Lung (tissue), 12 donors: ENCODE measurements around the gene ASIC4. TPM values are rescaled to one million over a fixed set of nuclear protein-coding genes. Genes with fewer than 3 reads are reported as not detected.

Experiments
- ATAC-seq: fragments of 200-7000 bp; cut with Tn5 transposase; one replicate; pipeline ENCODE4 v1.9.1; 2020; ENCODE audit warnings: moderate number of reproducible peaks; ENCODE audit not compliant: insufficient read depth, low FRiP score
- DNase-seq, 3 donors: peaks; one replicate each; pipeline ENCODE4 v3.0.0-alpha.2; 2013 to 2017
- H3K27ac ChIP-seq, 2 donors: one replicate each; pipeline ENCODE4 v1.5.1; 2013; ENCODE audit warnings: mild to moderate bottlenecking in 2 of 2, moderate library complexity in 2 of 2, control low read depth in 1 of 2, inconsistent platforms in 1 of 2, low read depth in 1 of 2, low read length in 1 of 2
- H3K27me3 ChIP-seq, 3 donors: one replicate each; pipeline ENCODE4 v1.5.1; 2013; ENCODE audit warnings: low read length in 2 of 3; ENCODE audit not compliant: control insufficient read depth in 3 of 3, insufficient read depth in 3 of 3
- H3K36me3 ChIP-seq, 4 donors: one replicate each; pipeline ENCODE4 v1.5.1; 2013; ENCODE audit warnings: low read length in 4 of 4, mild to moderate bottlenecking in 1 of 4, moderate library complexity in 1 of 4; ENCODE audit not compliant: control insufficient read depth in 4 of 4, insufficient read depth in 4 of 4
- H3K4me1 ChIP-seq, 5 donors: one replicate each; pipeline ENCODE4 v1.5.1; 2013; ENCODE audit warnings: low read length in 5 of 5, mild to moderate bottlenecking in 2 of 5, moderate library complexity in 1 of 5; ENCODE audit not compliant: control insufficient read depth in 5 of 5, insufficient read depth in 5 of 5
- H3K4me3 ChIP-seq: one replicate; pipeline ENCODE4 v1.5.1; 2013; ENCODE audit warnings: mild to moderate bottlenecking, control low read depth, moderate library complexity
- H3K9ac ChIP-seq, 2 donors: one replicate each; pipeline ENCODE4 v1.5.1; 2013; ENCODE audit warnings: low read length in 2 of 2, control low read depth in 1 of 2; ENCODE audit not compliant: insufficient read depth in 1 of 2
- H3K9me3 ChIP-seq, 4 donors: one replicate each; pipeline ENCODE4 v1.5.1; 2013; ENCODE audit warnings: low read length in 3 of 4, mild to moderate bottlenecking in 1 of 4, moderate library complexity in 1 of 4; ENCODE audit not compliant: control insufficient read depth in 4 of 4, insufficient read depth in 3 of 4
- CTCF ChIP-seq: IDR thresholded peaks from 2 replicates; pipeline ENCODE4 v1.5.1; 2012; ENCODE audit warnings: mild to moderate bottlenecking; ENCODE audit errors: control extremely low read depth, extremely low read depth
- WGBS, 2 donors: extraction: QIAGEN DNeasy Blood & Tissue Kit; methylation state at CpG; one replicate each; pipeline ENCODE4 v1.1.7; 2013; 5-methylcytosine and 5-hydroxymethylcytosine counted together
- polyA plus RNA-seq, 2 donors: library from polyadenylated mRNA; stranded (reverse); fragments of 200-250 nt; gene quantifications; one replicate each; pipeline ENCODE4 v1.2.1, GENCODE V29; 2013
- total RNA-seq, 2 donors: library from RNA; depleted of rRNA in 1 of 2; stranded (reverse); fragments of >200 nt in 1 of 2; gene quantifications; one replicate each; pipeline ENCODE4 v1.2.1, GENCODE V29; 2014 to 2021
- donor health status: control.
- donor health status: control.
- donor health status: Bipolar disorder and iron deficiency.
- donor health status: healthy.
- donor health status: DM: yes; HTN: yes; CAD: no.

The ASIC4 gene
- total and polyA plus RNA-seq, 4 donors, result 0.02 to 0.43 (median 0.14) TPM

DNA sequence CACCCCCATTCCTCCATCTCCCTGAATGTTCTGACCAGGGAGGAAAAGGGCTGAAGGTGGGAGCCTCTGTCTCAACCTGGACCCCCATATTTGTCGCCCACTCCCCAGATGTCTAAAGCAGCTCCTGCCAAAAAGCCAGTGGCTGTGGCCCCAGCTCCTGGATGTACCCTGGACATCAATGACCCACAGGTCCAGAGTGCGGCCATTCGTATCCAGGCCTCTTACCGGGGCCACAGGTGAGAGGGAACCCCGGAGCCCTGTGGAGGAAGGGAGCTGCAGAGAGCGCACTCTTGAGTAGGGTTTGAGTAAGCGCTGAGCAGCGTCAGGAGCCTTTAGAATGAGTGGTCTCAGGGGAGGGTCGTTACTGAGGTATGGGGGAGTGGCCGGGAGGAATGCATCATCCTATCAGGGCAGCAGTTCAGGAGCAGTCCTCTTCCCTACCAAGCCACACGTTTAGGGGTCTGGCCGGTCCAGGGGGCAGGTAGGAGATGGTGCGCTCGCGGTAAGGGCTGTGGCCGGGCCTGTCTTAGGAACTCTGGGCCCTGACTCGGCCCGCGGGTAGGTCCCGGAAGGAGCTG, 17.9 kb upstream of the ASIC4 start:
- no peak overlapping the region for H3K4me3 ChIP-seq
- peaks cover 6 to 51% (median 23%) of the 10 kb centered on the region in 3 donors for H3K27me3 ChIP-seq
- no peak overlapping the region for H3K27ac ChIP-seq
- peaks cover 0 to 2% (median 0%) of the 10 kb centered on the region in 4 donors for H3K36me3 ChIP-seq
- ATAC-seq, result no peak
- no peak for DNase-seq
- H3K9ac ChIP-seq, result no peak overlapping the region
- H3K4me1 ChIP-seq, result peaks cover 0 to 49% (median 16%) of the 10 kb centered on the region in 5 donors
- H3K9me3 ChIP-seq, result peaks cover 0 to 5% (median 0%) of the 10 kb centered on the region in 4 donors
- no peak for TF ChIP-seq CTCF
- WGBS, 2 donors, result 26% methylated on average over 19 to 20 of the region's 20 CpGs

- peaks cover 0 to 2% (median 0%) of the 10 kb centered on the region in 4 donors for H3K36me3 ChIP-seq
- no peak for TF ChIP-seq CTCF
- DNase-seq (peak in 2 of 3 donors; percentile 52), ATAC-seq (no peak)
- H3K9ac ChIP-seq, result no peak overlapping the region
- no peak overlapping the region for H3K4me3 ChIP-seq
- H3K27me3 ChIP-seq, result peaks cover 6 to 51% (median 23%) of the 10 kb centered on the region in 3 donors
- peaks cover 0 to 5% (median 0%) of the 10 kb centered on the region in 4 donors for H3K9me3 ChIP-seq
- no peak overlapping the region for H3K27ac ChIP-seq
- H3K4me1 ChIP-seq, result peaks cover 0 to 49% (median 16%) of the 10 kb centered on the region in 5 donors
- 6 to 8% methylated on average over 59 to 61 of the region's 61 CpGs for WGBS, 2 donors
Measured at GRCh38 chr2:219496825-219497494, 17.3 kb upstream of the ASIC4 start.

DNA sequence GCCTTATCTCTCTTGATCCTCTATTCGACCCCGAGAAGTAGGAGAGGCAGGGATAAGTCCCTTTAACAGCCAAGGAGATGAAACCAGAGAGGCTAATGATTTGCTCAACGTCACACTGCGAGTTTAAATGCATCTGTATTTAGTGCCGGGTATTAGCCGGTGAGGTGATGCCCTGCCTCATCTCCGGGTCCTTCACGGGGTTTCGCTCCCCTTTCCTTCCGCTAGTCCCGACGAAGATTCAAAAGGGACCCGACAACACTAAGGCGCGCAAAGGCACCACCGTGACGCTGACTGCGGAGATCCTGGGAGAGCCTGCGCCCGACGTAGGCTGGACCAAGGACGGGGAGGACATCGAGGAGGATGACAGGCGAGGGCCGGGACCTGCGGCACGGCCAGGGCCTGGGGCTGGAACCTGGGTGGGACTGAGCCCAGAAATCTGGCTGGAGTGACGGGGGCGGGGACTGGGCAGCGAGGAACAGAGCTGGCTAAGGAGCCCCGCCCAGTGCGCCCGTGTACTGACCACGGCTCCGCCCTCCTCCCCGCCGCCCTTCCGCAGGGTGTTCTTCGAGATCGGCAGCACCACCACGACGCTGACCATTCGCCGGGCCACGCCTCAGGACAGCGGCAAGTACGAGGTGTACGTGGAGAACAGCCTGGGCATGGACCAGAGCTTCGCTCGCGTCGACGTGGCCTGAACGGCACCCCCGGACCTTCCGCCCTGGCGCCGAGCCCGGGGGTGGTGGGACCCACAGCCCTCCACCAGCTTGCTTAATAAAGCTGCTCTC, 16.6 kb upstream of the ASIC4 start:
- Histone ChIP-seq H3K27me3 (peaks cover 3 to 47% (median 23%) of the 10 kb centered on the region in 3 donors), H3K4me1 (peaks cover 0 to 49% (median 16%) of the 10 kb centered on the region in 5 donors)

More for the DNA sequence above, 16.6 kb upstream of the ASIC4 start:
- peak; percentile 66 to 74 (median 72) for DNase-seq
- no peak for TF ChIP-seq CTCF
- 3 to 4% methylated on average over 48 to 59 of the region's 59 CpGs for WGBS, 2 donors
- H3K4me3 ChIP-seq, result peak overlapping the region; percentile 40
- no peak overlapping the region for H3K9ac ChIP-seq
- H3K36me3 ChIP-seq, result peaks cover 0 to 3% (median 0%) of the 10 kb centered on the region in 4 donors
- peak overlapping the region; percentile 88 to 96 for H3K27ac ChIP-seq
- H3K9me3 ChIP-seq, result peaks cover 0 to 5% (median 0%) of the 10 kb centered on the region in 4 donors
- ATAC-seq, result peak; percentile 78
